Peyer's patch (tissue), 4 donors: Measurements from ENCODE around the gene HMCN1. TPM values are rescaled to one million over a fixed set of nuclear protein-coding genes. Genes with fewer than 3 reads are reported as not detected.

Source experiments
- DNase-seq, 3 donors: peaks; one replicate each; pipeline ENCODE4 v3.0.0-alpha.2; 2017 to 2019
- H3K27ac ChIP-seq, 4 donors: fragments of 200-600 bp; sonication (generic); one replicate each; pipeline ENCODE4 v1.5.1; 2016 to 2019
- H3K27me3 ChIP-seq, 2 donors: fragments of 200-600 bp; sonication (generic); one replicate each; pipeline ENCODE4 v1.5.1; 2019
- H3K36me3 ChIP-seq, 3 donors: fragments of 200-600 bp; sonication (generic); one replicate each; pipeline ENCODE4 v1.5.1; 2016 to 2019
- H3K4me1 ChIP-seq, 4 donors: fragments of 200-600 bp; sonication (generic); one replicate each; pipeline ENCODE4 v1.5.1; 2016 to 2019
- H3K4me3 ChIP-seq, 4 donors: fragments of 200-600 bp; sonication (generic); 1 replicate in 3 of 4; 2 replicates in 1 of 4; pipeline ENCODE4 v1.5.1; 2016 to 2019; ENCODE audit warnings: mild to moderate bottlenecking in 1 of 4
- H3K9me3 ChIP-seq, 4 donors: fragments of 200-600 bp; sonication (generic); one replicate each; pipeline ENCODE4 v1.5.1; 2016 to 2019; ENCODE audit warnings: mild to moderate bottlenecking in 1 of 4
- CTCF ChIP-seq, 6 experiments: fragments of 450-650 bp in 4 of 6; fragments of 200-600 bp in 2 of 6; sonication (generic) in 1 of 6; IDR thresholded peaks; one replicate each; pipeline ENCODE4 v1.5.1; 2017 to 2019; ENCODE audit warnings: antibody characterized with exemption in 6 of 6, mild to moderate bottlenecking in 3 of 6, moderate library complexity in 1 of 6
- POLR2A ChIP-seq, 2 donors: fragments of 450-650 bp; IDR thresholded peaks; one replicate each; pipeline ENCODE4 v1.5.1; 2017; ENCODE audit warnings: antibody characterized with exemption in 2 of 2, mild to moderate bottlenecking in 2 of 2, moderate library complexity in 2 of 2
- total RNA-seq, 4 donors: library from RNA; depleted of rRNA; stranded (reverse); fragments of >200 nt; gene quantifications; one replicate each; pipeline ENCODE4 v1.1.0, GENCODE V29; 2016

HMCN1 gene
- total RNA-seq, 4 donors from 2014 or later = 1.5 to 18.2 (median 7.1) TPM

GRCh38 chr1:186234976-186235686, 500.9 kb downstream of the HMCN1 start:
- Histone ChIP-seq H3K9me3 (no peaks in the 10 kb centered on the region), H3K27ac (no peak overlapping the region), H3K4me1 (no peaks in the 10 kb centered on the region), H3K27me3 (no peaks in the 10 kb centered on the region), H3K36me3 (no peaks in the 10 kb centered on the region), H3K4me3 (no peak overlapping the region)
- no peak for DNase-seq
- TF ChIP-seq POLR2A (IDR thresholded peaks at IDR 0.05) (no peak), CTCF (IDR thresholded peaks at IDR 0.05) (no peak)

- no peaks in the 10 kb centered on the region for H3K9me3 ChIP-seq
- no peak overlapping the region for H3K4me3 ChIP-seq
- DNase-seq = no peak
- no peaks in the 10 kb centered on the region for H3K27me3 ChIP-seq
- no peak overlapping the region for H3K27ac ChIP-seq
- no peaks in the 10 kb centered on the region for H3K36me3 ChIP-seq
- no peaks in the 10 kb centered on the region for H3K4me1 ChIP-seq
- no peak for TF ChIP-seq CTCF (IDR thresholded peaks at IDR 0.05)
- TF ChIP-seq POLR2A (IDR thresholded peaks at IDR 0.05) = no peak
Measured at GRCh38 chr1:186235696-186236095, 501.5 kb downstream of the HMCN1 start.

- DNase-seq = no peak
- H3K27ac ChIP-seq = no peak overlapping the region
- no peaks in the 10 kb centered on the region for H3K36me3 ChIP-seq
- TF ChIP-seq CTCF (IDR thresholded peaks at IDR 0.05) (no peak), POLR2A (IDR thresholded peaks at IDR 0.05) (no peak)
- H3K9me3 ChIP-seq = no peaks in the 10 kb centered on the region
- H3K4me1 ChIP-seq = no peaks in the 10 kb centered on the region
- H3K27me3 ChIP-seq = no peaks in the 10 kb centered on the region
- no peak overlapping the region for H3K4me3 ChIP-seq
Measured at GRCh38 chr1:186236921-186237320, 502.7 kb downstream of the HMCN1 start.

GRCh38 chr1:186239171-186239570, 505.0 kb downstream of the HMCN1 start:
- H3K4me1 ChIP-seq = no peaks in the 10 kb centered on the region
- no peak overlapping the region for H3K4me3 ChIP-seq
- no peak for DNase-seq
- no peaks in the 10 kb centered on the region for H3K9me3 ChIP-seq
- TF ChIP-seq POLR2A (IDR thresholded peaks at IDR 0.05) = no peak
- no peaks in the 10 kb centered on the region for H3K36me3 ChIP-seq
- H3K27me3 ChIP-seq = no peaks in the 10 kb centered on the region
- no peak overlapping the region for H3K27ac ChIP-seq

- H3K27ac ChIP-seq = no peak overlapping the region
- no peak overlapping the region for H3K4me3 ChIP-seq
- no peak for DNase-seq
- no peaks in the 10 kb centered on the region for H3K27me3 ChIP-seq
- no peaks in the 10 kb centered on the region for H3K9me3 ChIP-seq
- H3K4me1 ChIP-seq = no peaks in the 10 kb centered on the region
- H3K36me3 ChIP-seq = no peaks in the 10 kb centered on the region
- TF ChIP-seq CTCF (IDR thresholded peaks at IDR 0.05) (no peak), POLR2A (IDR thresholded peaks at IDR 0.05) (no peak)
Measured at GRCh38 chr1:186240436-186240835, 506.2 kb downstream of the HMCN1 start.
